Fibroblast of lung (primary cell): ENCODE measurements around the gene HECTD2. TPM values are rescaled to one million over a fixed set of nuclear protein-coding genes. Genes with fewer than 3 reads are reported as not detected.

Experiments
- DNase-seq, 2 donors: peaks; one replicate each; pipeline versions ENCODE4 v3.0.0 to v3.0.0-alpha.2; 2010; ENCODE audit warnings: low read depth in 2 of 2
- H2AFZ ChIP-seq: 2 replicates; pipeline ENCODE4 v1.5.1; 2012; ENCODE audit warnings: low read length, control low read depth, inconsistent platforms
- H3K27ac ChIP-seq: 2 replicates; pipeline ENCODE4 v1.5.1; 2011; ENCODE audit warnings: low read length, control low read depth; ENCODE audit not compliant: insufficient read depth
- H3K27me3 ChIP-seq: 2 replicates; pipeline ENCODE4 v1.5.1; 2011; ENCODE audit warnings: mild to moderate bottlenecking, low read length; ENCODE audit not compliant: control insufficient read depth, insufficient read depth
- H3K36me3 ChIP-seq: 2 replicates; pipeline ENCODE4 v1.5.1; 2011; ENCODE audit warnings: low read length; ENCODE audit not compliant: control insufficient read depth, insufficient read depth
- H3K4me1 ChIP-seq: 2 replicates; pipeline ENCODE4 v1.5.1; 2011; ENCODE audit warnings: low read length; ENCODE audit not compliant: control insufficient read depth, insufficient read depth; ENCODE audit errors: extremely low read depth
- H3K4me2 ChIP-seq: 2 replicates; pipeline ENCODE4 v1.5.1; 2011; ENCODE audit warnings: low read length, control low read depth; ENCODE audit not compliant: insufficient read depth; ENCODE audit errors: extremely low read depth
- H3K4me3 ChIP-seq, 4 experiments: fragments of 200-600 bp in 1 of 4; sonication (generic) in 1 of 4; replicated peaks in 1 of 4; 2 replicates each; pipeline ENCODE4 v1.5.1; 2011 to 2016; ENCODE audit warnings: low read length in 4 of 4, low read depth in 3 of 4, mild to moderate bottlenecking in 3 of 4, control low read depth in 2 of 4, inconsistent platforms in 1 of 4, mixed read lengths in 1 of 4; ENCODE audit not compliant: insufficient read depth in 1 of 4; ENCODE audit errors: control extremely low read depth in 1 of 4
- H3K79me2 ChIP-seq: 2 replicates; pipeline ENCODE4 v1.5.1; 2012; ENCODE audit warnings: mild to moderate bottlenecking, low read length, inconsistent platforms; ENCODE audit not compliant: control insufficient read depth, insufficient read depth
- H3K9ac ChIP-seq: 2 replicates; pipeline ENCODE4 v1.5.1; 2011; ENCODE audit warnings: mild to moderate bottlenecking, low read length, control low read depth; ENCODE audit not compliant: insufficient read depth
- H3K9me3 ChIP-seq: 2 replicates; pipeline ENCODE4 v1.5.1; 2012; ENCODE audit warnings: low read depth, low read length; ENCODE audit not compliant: control insufficient read depth, insufficient read depth
- H4K20me1 ChIP-seq: 2 replicates; pipeline ENCODE4 v1.5.1; 2011; ENCODE audit warnings: low read length; ENCODE audit not compliant: control insufficient read depth, insufficient read depth; ENCODE audit errors: extremely low read depth
- EZH2 ChIP-seq: IDR thresholded peaks from 2 replicates; pipeline ENCODE4 v1.5.1; 2012; ENCODE audit warnings: low read length, control low read depth, mild to moderate bottlenecking; ENCODE audit errors: missing control alignments
- polyA plus RNA-seq, 2 donors: library from polyadenylated mRNA; depleted of rRNA in 1 of 2; stranded (reverse) in 1 of 2; unstranded in 1 of 2; fragments of >200 nt; gene quantifications; 2 replicates each; pipeline ENCODE4 v1.2.1, GENCODE V29; 2011 to 2012; ENCODE audit warnings: missing spikeins in 1 of 2
- total RNA-seq: library from RNA; depleted of rRNA; stranded (reverse); fragments of >200 nt; gene quantifications from 2 replicates; pipeline ENCODE4 v1.2.1, GENCODE V29; 2014
- TF ChIP-seq, protein P1 (sequence below), 2 donors: IDR thresholded peaks in 1 of 2; conservative IDR thresholded peaks in 1 of 2; 1 replicate in 1 of 2; 2 replicates in 1 of 2; pipeline ENCODE4 v1.5.1; 2011 to 2012; ENCODE audit warnings: low read length in 2 of 2, control low read depth in 1 of 2, inconsistent platforms in 1 of 2, low read depth in 1 of 2, mild to moderate bottlenecking in 1 of 2

The HECTD2 gene
- total and polyA plus RNA-seq, 2 donors (not counting 1 experiment from before 2014, with no cell fraction given), result 7.6 to 8.3 TPM

DNA sequence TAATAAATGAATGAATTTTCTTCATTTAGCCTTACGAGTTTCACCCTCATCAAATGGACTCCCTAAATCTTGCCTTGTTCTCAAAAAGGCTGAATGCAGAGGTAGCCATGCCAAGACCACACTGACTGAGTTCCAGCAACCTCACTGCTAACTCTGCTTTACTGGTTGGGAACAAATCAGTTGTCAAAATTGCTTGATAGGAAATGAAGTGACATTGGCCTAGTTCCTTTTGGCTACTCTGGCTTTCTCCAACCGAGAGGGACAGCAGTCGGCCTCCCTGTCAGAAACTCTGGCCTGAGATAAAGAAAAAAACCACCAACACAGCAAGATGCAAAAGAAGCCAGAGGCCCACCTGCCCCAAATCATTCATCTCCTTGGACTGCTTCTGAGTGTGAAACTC lies 135.7 kb downstream of the HECTD2 start:
- Histone ChIP-seq H3K27me3 (no peaks in the 10 kb centered on the region), H3K9me3 (no peaks in the 10 kb centered on the region), H3K4me2 (no peak overlapping the region), H3K27ac (no peak overlapping the region), H3K36me3 (no peaks in the 10 kb centered on the region), H3K4me1 (no peaks in the 10 kb centered on the region), H2AFZ (no peak overlapping the region), H3K4me3 (no peak overlapping the region), H4K20me1 (no peaks in the 10 kb centered on the region), H3K79me2 (no peaks in the 10 kb centered on the region), H3K9ac (no peak overlapping the region)
- DNase-seq, result no peak
- TF ChIP-seq EZH2, result no peak
- TF ChIP-seq, protein P1, sequence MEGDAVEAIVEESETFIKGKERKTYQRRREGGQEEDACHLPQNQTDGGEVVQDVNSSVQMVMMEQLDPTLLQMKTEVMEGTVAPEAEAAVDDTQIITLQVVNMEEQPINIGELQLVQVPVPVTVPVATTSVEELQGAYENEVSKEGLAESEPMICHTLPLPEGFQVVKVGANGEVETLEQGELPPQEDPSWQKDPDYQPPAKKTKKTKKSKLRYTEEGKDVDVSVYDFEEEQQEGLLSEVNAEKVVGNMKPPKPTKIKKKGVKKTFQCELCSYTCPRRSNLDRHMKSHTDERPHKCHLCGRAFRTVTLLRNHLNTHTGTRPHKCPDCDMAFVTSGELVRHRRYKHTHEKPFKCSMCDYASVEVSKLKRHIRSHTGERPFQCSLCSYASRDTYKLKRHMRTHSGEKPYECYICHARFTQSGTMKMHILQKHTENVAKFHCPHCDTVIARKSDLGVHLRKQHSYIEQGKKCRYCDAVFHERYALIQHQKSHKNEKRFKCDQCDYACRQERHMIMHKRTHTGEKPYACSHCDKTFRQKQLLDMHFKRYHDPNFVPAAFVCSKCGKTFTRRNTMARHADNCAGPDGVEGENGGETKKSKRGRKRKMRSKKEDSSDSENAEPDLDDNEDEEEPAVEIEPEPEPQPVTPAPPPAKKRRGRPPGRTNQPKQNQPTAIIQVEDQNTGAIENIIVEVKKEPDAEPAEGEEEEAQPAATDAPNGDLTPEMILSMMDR (conservative IDR thresholded peaks at IDR 0.05 in 1 of 2, IDR thresholded peaks at IDR 0.05 in 1 of 2; ENCODE audit: low read depth in 1 of 2, low read length in 2 of 2), result no peak

DNA sequence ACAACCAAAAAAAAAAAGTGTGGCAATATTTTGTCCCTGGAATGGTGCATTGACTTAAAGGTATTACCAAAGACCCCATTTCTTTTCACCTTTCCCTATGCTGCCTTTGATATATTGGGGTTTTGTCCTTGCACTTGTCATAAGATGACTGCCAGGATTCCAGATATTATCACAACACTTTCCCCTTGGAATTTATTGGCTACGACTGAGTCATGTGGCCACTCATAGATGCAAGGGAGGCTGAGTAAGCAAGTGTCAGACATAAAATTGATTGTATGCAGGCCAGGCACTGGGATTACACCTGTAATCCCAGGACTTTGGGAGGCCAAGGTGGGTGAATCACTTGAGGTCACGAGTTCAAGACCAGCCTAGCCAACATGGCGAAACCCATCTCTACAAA lies 139.1 kb downstream of the HECTD2 start:
- TF ChIP-seq, protein P1 (conservative IDR thresholded peaks at IDR 0.05 in 1 of 2, IDR thresholded peaks at IDR 0.05 in 1 of 2; ENCODE audit: low read depth in 1 of 2, low read length in 2 of 2), result no peak
- TF ChIP-seq EZH2, result no peak
- H4K20me1 ChIP-seq, result no peaks in the 10 kb centered on the region
- H3K9ac ChIP-seq, result no peak overlapping the region
- H3K79me2 ChIP-seq, result no peaks in the 10 kb centered on the region
- H3K36me3 ChIP-seq, result no peaks in the 10 kb centered on the region
- DNase-seq, result peak in 1 of 2 donors; percentile 8
- H2AFZ ChIP-seq, result no peak overlapping the region
- no peaks in the 10 kb centered on the region for H3K4me1 ChIP-seq
- H3K4me3 ChIP-seq, result no peak overlapping the region
- no peaks in the 10 kb centered on the region for H3K27me3 ChIP-seq
- no peaks in the 10 kb centered on the region for H3K9me3 ChIP-seq
- H3K4me2 ChIP-seq, result no peak overlapping the region
- no peak overlapping the region for H3K27ac ChIP-seq

DNA sequence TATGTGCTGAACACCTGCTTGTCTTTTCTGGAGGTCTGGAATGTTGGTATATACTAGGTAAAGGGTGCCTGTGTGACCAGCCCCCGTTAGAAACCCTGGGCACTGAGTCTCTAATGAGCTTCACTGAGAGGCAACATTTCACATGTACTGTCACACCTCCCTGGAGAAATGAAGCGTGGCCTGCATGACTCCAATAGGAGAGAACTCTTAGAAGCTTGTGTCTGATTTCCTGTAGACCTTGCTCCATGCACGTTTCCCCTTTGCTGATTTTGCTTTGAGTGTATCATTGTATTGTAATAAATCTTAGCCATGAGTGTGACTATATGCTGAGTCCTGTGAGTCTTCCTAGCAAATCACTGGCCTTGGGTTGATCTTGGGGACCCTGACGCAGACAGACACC lies 139.9 kb downstream of the HECTD2 start:
- TF ChIP-seq EZH2, result no peak
- TF ChIP-seq, protein P1 (conservative IDR thresholded peaks at IDR 0.05 in 1 of 2, IDR thresholded peaks at IDR 0.05 in 1 of 2; ENCODE audit: low read depth in 1 of 2, low read length in 2 of 2), result no peak
- Histone ChIP-seq H3K4me3 (no peak overlapping the region), H2AFZ (no peak overlapping the region), H3K27ac (no peak overlapping the region), H3K36me3 (no peaks in the 10 kb centered on the region), H4K20me1 (no peaks in the 10 kb centered on the region), H3K9me3 (no peaks in the 10 kb centered on the region), H3K4me1 (no peaks in the 10 kb centered on the region), H3K79me2 (no peaks in the 10 kb centered on the region), H3K9ac (no peak overlapping the region), H3K27me3 (no peaks in the 10 kb centered on the region), H3K4me2 (no peak overlapping the region)
- no peak for DNase-seq
